ENCODE results near the gene GBGT1.

DNA sequence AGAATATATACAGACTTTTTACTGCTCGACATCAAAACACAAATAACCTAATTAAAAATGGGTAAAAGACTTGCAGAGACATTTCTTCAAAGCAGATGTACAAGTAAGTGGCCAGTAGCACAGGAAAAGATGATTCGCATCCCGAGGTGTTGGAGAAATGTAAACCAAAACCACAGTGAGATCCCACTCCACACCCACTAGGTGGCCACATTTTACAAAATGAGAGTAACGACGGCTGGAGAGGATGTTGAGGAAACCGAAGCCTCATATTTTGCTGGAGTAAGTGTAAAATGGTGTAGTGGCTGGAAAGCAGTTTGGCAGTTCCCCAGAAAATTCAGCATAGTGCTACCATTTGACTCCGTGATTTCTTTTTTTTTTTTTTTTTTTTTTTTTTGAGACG lies 21.3 kb upstream of the GBGT1 start:
- TF ChIP-seq POLR2AphosphoS5 (IDR thresholded peaks at IDR 0.05; ENCODE audit: borderline replicate concordance, low read depth, low read length), result no peak
- no peak for TF ChIP-seq EZH2 (IDR thresholded peaks at IDR 0.05)
- TF ChIP-seq FOXP2 (optimal IDR thresholded peaks at IDR 0.05; ENCODE audit: control extremely low read depth, extremely low read length, insufficient read depth), result no peak
